Right lobe of liver (tissue), 4 donors: ENCODE measurements around the gene PCDHB4.

Source experiments
- POLR2A ChIP-seq: fragments of 450-650 bp; IDR thresholded peaks from one replicate; pipeline ENCODE4 v1.6.1; 2017; ENCODE audit warnings: antibody characterized with exemption, mild to moderate bottlenecking
- TF ChIP-seq, protein P1 (sequence below), 4 donors: fragments of 200-600 bp in 3 of 4; fragments of 450-650 bp in 1 of 4; IDR thresholded peaks; one replicate each; pipeline versions ENCODE4 v1.5.1 to v1.8.0; 2016 to 2022; ENCODE audit warnings: antibody characterized with exemption in 4 of 4, mild to moderate bottlenecking in 2 of 4
- donor health status: DM: no; HTN: no; CAD: no.
- donor health status: DM: no; HTN: no; CAD: no.
- donor health status: DM: no; HTN: yes; CAD: no.

DNA sequence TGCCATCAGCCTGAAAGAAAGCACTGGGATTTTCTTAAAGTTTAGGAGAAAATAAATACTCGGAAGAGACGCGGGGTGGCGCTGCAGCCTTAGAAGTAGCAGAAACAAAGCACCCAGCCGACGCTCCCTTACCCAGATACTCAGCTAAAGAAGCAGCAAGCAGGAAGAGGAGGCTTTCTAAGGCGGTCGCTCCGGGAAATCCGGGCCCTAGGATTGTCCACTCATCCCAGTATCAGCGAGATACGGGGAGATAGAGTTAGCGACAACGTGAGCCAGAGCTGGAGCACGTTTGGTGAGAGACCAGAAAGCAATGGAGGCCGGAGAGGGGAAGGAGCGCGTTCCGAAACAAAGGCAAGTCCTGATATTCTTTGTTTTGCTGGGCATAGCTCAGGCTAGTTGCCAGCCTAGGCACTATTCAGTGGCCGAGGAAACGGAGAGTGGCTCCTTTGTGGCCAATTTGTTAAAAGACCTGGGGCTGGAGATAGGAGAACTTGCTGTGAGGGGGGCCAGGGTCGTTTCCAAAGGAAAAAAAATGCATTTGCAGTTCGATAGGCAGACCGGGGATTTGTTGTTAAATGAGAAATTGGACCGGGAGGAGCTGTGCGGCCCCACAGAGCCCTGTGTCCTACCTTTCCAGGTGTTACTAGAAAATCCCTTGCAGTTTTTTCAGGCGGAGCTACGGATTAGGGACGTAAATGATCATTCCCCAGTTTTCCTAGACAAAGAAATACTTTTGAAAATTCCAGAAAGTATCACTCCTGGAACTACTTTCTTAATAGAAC is 26.9 kb upstream of the PCDHB4 start, which contains the start of gene PCDHB2:
- TF ChIP-seq, protein P1, sequence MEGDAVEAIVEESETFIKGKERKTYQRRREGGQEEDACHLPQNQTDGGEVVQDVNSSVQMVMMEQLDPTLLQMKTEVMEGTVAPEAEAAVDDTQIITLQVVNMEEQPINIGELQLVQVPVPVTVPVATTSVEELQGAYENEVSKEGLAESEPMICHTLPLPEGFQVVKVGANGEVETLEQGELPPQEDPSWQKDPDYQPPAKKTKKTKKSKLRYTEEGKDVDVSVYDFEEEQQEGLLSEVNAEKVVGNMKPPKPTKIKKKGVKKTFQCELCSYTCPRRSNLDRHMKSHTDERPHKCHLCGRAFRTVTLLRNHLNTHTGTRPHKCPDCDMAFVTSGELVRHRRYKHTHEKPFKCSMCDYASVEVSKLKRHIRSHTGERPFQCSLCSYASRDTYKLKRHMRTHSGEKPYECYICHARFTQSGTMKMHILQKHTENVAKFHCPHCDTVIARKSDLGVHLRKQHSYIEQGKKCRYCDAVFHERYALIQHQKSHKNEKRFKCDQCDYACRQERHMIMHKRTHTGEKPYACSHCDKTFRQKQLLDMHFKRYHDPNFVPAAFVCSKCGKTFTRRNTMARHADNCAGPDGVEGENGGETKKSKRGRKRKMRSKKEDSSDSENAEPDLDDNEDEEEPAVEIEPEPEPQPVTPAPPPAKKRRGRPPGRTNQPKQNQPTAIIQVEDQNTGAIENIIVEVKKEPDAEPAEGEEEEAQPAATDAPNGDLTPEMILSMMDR (IDR thresholded peaks at IDR 0.05): no peak
- no peak for TF ChIP-seq POLR2A
